ENCODE data around the gene RFXANK.
"Not testable (repeated sequence)": the region's sequence is repeated elsewhere in the genome, so short reads cannot be mapped to it uniquely, and the experiment has no call there.

RFXANK gene

DNA sequence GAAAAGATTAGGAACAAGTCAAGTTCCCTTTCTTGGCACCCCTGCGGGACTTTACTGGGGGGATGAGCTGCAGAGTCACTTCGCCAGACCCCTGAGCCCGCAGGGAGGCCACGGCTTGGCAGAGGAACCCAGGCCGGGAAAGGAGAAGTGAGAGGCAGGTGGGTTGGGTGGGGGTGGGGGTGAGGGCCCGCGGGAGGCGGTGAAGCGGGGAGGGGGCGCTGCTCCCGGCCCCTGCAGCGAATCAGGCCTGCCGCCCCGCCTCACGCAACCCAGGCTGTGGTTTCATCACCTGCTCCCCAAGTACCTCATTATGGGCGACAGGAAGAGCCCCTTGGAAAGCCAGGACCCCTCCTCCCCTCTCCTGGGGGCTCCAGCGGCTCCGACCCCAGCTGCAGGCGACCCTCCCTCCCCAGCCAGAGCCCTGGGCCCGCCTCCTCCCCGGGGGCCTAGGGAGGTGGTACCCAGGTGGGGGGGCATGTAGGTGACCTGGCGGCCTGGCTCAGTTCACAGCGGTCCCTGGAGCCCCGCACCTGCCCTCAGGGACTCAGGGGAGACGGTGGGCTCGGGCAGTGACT, 31.5 kb upstream of the RFXANK start:
- H3K9me3 Mint-ChIP-seq: no peaks in the 10 kb centered on the region
- no peaks in the 10 kb centered on the region for H3K27me3 Mint-ChIP-seq
- peaks cover 4% of the 10 kb centered on the region for H3K4me1 Mint-ChIP-seq
- no peak overlapping the region for H3K4me3 Mint-ChIP-seq
- no peak overlapping the region for H3K27ac Mint-ChIP-seq
- peaks cover 5% of the 10 kb centered on the region for H3K36me3 Mint-ChIP-seq

DNA sequence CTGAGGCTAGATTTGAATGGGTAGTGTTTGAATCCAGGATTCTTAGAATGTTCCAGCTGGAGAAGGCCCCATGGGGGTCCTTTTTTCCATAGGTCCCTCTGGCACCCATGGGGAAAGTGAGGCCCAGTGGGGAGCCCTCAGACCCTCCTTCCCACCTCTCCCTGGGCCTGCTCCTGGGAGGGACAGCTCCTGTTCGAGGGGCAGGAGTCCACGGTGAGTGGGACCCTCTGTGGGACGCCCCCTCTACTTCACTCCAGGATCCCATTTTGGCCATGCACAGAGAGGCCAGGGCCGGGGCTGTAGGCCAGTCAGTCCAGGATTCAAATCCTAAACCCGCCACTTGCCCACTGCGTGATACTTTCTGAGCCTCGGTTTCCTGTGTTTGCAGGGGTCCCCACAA, 29.6 kb upstream of the RFXANK start:
- Mint-ChIP-seq H3K27ac (no peak overlapping the region), H3K4me1 (peaks cover 4% of the 10 kb centered on the region), H3K36me3 (no peaks in the 10 kb centered on the region), H3K4me3 (no peak overlapping the region), H3K27me3 (no peaks in the 10 kb centered on the region), H3K9me3 (no peaks in the 10 kb centered on the region)

DNA sequence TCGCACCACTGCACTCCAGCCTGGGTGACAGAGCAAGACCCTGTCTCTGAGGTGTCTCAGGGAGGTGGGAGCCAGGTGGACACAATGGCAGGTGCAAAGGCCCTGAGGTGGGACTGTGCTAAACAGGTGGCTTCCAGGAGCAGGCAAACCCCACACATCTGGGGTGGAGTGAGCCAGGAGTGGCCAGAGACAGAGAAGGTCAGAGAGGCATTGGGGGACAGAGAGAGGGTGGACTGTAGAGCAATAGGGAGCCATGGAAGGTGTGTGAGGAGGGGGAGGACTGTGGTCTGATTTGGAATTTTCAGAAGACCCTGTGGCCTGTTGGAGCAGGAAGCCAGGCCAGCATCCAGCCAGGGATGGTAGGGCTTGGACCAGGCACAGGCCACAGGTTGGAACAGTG, 26.7 kb upstream of the RFXANK start:
- H3K36me3 Mint-ChIP-seq: no peaks in the 10 kb centered on the region
- H3K4me3 Mint-ChIP-seq: no peak overlapping the region
- no peaks in the 10 kb centered on the region for H3K27me3 Mint-ChIP-seq
- no peaks in the 10 kb centered on the region for H3K9me3 Mint-ChIP-seq
- no peak overlapping the region for H3K27ac Mint-ChIP-seq
- peaks cover 18% of the 10 kb centered on the region for H3K4me1 Mint-ChIP-seq

DNA sequence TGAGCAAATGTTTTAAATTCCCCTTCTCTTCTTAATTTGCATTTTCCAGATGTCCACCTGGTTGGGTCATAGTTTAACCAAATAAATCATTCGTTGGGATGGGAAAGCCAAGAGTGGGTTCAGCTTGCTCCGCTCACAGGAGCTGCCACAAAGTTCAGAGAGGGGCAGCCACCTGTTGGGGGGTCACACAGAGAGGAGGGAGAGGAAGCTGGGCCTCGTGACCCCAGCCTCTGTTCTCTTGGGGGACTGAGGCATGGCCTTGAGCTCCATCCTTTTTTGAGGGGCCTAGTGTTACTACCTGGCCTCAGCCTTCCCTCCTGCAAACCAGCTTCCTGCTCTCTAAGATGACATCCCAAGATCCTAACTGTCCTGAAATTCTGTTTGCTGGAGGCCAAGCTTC, 24.4 kb upstream of the RFXANK start:
- Mint-ChIP-seq H3K27me3 (no peaks in the 10 kb centered on the region), H3K4me3 (no peak overlapping the region), H3K9me3 (no peaks in the 10 kb centered on the region), H3K27ac (no peak overlapping the region), H3K4me1 (peaks cover 19% of the 10 kb centered on the region), H3K36me3 (no peaks in the 10 kb centered on the region)

DNA sequence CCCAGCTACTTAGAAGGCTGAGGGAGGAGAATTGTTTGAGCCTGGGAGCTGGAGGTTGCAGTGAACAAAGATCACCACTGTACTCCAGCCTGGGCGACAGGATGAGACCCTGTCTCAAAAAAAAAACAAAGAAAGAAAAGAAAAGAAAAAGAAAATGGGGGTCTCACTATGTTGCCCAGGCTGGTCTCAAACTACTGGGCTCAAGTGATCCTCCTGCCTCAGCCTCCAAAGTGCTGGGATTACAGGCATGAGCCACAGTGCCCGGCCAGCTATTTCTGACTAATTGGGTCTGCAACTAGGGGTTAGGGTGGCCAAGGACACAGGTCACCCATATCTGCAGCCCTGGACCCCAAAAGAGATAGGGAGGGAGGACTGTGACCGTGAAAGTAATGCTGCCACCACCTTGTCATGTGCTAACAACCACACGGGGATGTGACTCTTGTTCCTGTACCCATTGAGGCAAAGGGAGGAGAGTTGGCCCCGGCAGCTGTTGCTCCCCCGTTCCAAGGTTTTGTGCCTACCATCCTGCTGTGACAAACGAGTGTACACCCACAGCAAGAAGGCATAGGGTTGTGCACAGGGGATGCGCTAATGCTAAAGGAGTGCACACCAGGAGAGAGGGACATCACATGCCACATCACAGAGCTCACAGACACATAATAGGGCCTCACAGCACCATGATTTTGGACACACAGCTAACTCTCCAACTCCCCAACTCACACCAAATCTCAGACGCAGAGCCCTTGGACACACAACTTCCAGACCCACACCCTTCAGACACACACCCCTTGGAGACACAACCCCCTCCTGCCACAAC, 22.6 kb upstream of the RFXANK start:
- H3K27ac Mint-ChIP-seq: no peak overlapping the region
- no peaks in the 10 kb centered on the region for H3K27me3 Mint-ChIP-seq
- no peaks in the 10 kb centered on the region for H3K9me3 Mint-ChIP-seq
- H3K4me1 Mint-ChIP-seq: peaks cover 19% of the 10 kb centered on the region
- H3K36me3 Mint-ChIP-seq: no peaks in the 10 kb centered on the region
- peak overlapping the region; percentile 75 for H3K4me3 Mint-ChIP-seq

DNA sequence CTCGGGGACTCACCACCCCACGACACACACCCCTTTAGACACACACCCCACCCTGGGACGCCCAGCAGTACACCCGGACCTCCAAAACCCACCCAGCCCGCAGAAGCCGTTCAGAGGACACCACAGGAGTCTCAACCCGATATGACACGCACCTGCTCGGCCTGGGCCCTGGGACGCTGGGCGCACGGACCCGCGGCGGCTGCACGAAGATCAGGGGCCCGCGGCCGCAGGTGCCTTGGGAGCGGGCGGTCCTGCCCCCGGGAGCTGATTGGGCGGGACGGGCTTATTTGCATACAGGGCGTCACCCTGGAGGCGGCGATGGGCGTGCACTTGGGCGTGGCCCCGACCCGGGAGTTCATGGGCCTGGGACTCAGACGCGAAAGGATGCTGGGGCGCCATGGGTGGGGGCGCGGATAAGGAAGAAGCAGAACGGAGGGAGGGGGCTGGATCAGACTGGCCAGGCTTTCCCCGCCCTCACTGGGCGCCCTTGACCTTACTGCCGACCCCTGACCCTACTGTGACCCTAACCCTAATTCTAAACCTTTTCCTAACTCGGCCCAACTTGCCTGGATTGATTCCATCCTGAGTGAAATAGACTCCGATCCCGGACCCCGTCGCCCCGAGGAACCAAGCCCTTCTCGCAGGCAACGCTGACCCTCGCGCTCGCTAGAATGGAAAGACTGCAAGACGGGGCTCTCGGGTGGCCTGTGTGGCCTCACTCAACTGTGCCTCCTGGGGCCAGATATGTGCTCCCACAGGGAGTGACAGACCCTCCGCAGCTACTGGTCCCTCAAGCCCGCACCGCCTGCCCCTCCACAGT, 21.8 kb upstream of the RFXANK start, which contains the start of gene MEF2B:
TSS of gene MEF2B (minus strand) at position 211 of the 820 bp plus-strand sequence. CDS start 19,528 bp downstream, outside the sequence.
- Mint-ChIP-seq H3K4me1 (peaks cover 19% of the 10 kb centered on the region), H3K27ac (peak within 1 kb of the TSS; percentile 59), H3K4me3 (peak within 1 kb of the TSS; percentile 75), H3K27me3 (no peaks in the 10 kb centered on the region), H3K9me3 (no peaks in the 10 kb centered on the region), H3K36me3 (no peaks in the 10 kb centered on the region)

DNA sequence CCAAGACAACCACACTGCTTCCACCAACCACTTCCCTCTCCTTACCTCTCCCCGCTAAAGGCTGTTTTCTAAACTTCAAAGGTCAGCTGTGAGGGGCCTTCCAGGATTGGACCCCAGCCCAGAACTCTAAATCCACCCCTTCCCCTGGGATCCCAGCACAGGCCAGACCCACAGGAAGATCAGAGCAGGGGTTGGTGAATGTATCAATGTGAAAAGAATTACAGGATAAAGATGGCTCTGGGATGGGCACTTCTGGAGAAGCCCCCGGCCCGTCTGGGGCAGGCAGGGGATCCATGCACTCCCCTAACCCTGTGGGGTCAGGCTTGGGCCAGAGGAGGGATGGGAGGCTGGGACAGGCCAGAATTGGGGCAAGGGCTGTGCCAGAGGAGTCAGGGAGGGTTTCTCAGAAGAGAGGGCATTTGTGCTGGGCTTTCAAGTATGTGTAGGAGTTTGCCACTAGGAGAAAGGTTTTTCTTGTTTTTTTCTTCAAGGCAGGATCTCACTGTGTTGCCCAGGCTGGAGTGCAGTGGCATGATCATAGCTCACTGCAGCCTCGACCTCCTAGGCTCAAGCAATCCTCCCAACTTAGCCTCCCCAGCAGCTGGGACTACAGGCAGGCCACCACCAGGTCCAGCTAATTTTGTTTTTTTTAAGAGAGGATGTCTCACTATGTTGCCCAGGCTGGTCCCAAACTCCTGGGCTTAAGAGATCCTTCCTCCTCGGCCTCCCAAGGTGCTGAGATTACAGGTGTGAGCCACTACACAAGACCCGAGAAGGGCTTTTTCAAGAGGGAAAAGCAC, 21.0 kb upstream of the RFXANK start:
- Mint-ChIP-seq H3K4me1 (peaks cover 19% of the 10 kb centered on the region), H3K4me3 (peak overlapping the region; percentile 75), H3K27ac (peak overlapping the region; percentile 59), H3K36me3 (no peaks in the 10 kb centered on the region), H3K9me3 (no peaks in the 10 kb centered on the region), H3K27me3 (no peaks in the 10 kb centered on the region)

DNA sequence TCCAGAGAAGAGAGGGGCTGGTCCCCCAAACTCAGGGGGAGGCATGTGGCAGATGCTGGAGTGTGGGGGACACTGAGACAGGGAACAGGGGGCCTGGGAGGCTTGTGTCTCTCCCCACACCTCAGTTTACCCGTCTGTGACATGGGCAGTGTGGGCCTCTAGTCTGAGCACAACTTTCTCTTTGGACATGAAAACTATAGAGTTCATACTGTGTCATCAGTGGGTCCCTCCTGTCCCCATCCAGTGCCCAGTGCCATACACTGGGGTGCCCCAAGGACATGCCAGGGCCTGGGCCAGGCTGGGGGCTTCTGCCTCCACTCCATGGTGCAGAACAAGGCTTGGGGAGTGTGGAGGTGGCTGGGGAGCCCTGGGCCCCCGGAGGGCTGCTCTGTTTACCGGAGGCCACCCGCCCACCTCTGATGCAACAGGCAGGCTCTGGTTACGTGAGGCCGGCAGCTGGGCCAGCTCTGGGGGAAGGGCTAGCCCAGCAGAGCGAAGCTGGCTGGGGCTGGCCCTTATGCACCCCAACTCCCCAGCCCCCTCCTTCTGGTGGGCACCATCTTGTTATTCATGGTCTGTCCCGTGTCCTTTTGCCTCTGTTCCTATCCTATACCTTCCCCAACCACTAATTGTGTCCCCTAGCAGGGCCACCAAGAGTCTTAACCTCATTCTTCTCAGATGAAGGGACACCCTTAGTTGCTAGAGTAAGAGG, 20.1 kb upstream of the RFXANK start:
- Mint-ChIP-seq H3K4me1 (peaks cover 19% of the 10 kb centered on the region), H3K4me3 (no peak overlapping the region), H3K9me3 (no peaks in the 10 kb centered on the region), H3K27me3 (no peaks in the 10 kb centered on the region), H3K27ac (no peak overlapping the region), H3K36me3 (no peaks in the 10 kb centered on the region)

DNA sequence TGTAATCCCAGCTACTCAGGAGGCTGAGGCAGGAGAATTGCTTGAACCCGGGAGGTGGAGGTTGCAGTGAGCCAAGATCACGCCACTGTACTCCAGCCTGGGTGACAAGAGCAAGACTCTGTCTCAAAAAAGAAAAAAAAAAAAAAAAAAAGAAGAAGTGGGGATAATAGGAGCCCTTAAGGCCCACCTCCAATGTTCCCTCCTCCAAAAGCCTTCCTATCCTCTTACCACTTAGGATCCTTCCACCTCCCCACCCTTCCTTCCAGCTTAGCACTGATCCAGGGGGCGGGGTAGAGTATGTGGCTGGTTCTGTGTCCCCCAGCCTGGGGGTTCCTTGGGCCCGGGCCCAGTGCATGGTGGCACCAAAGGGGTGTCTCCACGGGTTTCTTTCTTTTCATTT, 18.8 kb upstream of the RFXANK start:
- not testable (repeated sequence) for H3K27ac Mint-ChIP-seq, H3K4me3 Mint-ChIP-seq, H3K27me3 Mint-ChIP-seq, H3K9me3 Mint-ChIP-seq, H3K36me3 Mint-ChIP-seq
- H3K4me1 Mint-ChIP-seq: peaks cover 19% of the 10 kb centered on the region

DNA sequence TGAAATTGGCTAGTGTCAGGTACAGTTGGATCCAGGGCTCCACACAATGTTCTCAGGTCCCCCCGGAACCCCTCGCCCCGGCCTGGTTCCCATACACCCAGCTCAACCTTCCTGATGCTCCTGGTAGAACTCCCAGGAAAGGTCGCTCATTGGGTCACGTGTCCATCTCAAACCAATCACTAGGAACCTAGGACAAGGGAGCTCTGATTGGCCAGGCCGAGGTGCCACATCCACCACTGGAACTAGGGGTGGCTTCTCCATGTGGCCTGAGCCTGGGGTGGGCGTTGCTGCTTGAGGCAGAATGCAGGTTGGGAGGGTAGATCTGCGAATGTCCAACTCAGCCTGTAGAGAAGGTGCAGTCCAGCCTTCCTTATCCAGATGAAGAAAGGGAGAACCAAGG, 15.1 kb upstream of the RFXANK start:
- Mint-ChIP-seq H3K27ac (no peak overlapping the region), H3K4me3 (no peak overlapping the region), H3K36me3 (peaks cover 2% of the 10 kb centered on the region), H3K9me3 (no peaks in the 10 kb centered on the region), H3K4me1 (no peaks in the 10 kb centered on the region), H3K27me3 (no peaks in the 10 kb centered on the region)

DNA sequence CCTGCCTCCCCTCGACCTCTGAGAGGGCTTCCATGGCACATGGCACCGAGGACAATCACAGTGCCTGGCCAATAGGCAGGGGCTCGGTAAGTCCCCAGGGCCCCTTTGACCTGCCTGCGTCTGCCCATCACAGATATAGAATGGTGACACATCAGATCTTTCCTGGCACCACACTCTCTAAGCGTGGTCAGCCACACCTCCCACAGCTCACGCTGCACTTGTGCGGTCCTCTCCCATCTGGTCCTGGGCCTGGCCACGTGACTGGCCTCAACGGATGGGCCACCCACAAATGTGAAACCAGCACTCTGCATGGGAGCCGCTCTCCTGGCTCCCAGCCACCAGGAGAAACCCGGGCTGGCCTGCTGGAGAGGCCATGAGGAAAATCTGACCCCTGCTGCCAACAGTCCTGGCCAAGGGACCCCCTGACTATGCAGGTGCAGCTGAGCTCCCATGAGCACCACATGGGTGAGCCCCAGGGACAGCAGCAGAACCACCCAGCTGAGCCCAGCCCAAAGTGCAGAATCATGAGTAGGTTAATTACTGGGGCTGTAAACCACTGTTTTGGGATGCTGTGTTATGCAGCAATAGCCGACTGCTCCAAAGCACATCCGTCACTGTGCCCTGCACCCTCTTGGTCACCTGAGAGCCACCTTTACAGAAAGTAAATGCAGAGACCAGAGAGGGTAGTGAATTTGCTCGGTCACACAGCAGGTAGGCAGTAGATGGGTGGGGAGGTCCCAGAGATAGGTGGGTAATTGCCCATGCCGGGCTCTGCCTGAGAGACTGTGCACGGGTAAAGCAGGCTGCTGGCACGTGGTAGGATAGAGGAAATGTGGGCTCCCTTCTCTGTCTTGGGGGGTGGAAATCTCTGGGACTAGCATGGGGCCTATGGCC, 12.3 kb upstream of the RFXANK start:
- no peak overlapping the region for H3K4me3 Mint-ChIP-seq
- no peaks in the 10 kb centered on the region for H3K4me1 Mint-ChIP-seq
- no peaks in the 10 kb centered on the region for H3K27me3 Mint-ChIP-seq
- H3K27ac Mint-ChIP-seq: no peak overlapping the region
- no peaks in the 10 kb centered on the region for H3K9me3 Mint-ChIP-seq
- H3K36me3 Mint-ChIP-seq: peaks cover 8% of the 10 kb centered on the region

DNA sequence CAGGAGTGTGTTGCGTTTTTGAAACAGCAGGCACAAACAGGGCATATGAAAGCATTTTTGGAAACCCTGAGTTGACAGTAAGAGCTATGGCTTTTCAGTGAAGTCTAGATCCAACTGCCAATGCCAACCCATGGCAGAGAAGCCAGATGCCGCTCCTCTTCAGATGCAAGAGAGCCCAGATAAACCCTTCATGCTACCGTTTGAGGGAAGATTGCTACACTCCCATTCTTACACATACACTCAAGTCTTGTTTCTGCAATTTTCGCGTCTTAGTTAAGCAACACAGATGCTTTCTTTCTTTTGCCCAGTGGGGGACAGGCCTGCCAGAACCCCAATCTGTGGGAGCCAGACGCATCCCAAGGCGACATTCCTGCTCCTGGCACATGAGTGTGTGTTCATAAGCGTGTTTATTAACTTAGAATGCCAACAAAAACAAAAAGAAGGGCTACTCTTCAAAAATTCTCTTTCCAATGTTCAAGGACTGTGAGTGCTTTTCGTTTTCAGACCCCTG, 10.5 kb upstream of the RFXANK start:
- H3K4me3 Mint-ChIP-seq: no peak overlapping the region
- H3K9me3 Mint-ChIP-seq: no peaks in the 10 kb centered on the region
- H3K4me1 Mint-ChIP-seq: peaks cover 7% of the 10 kb centered on the region
- H3K27ac Mint-ChIP-seq: no peak overlapping the region
- H3K27me3 Mint-ChIP-seq: no peaks in the 10 kb centered on the region
- H3K36me3 Mint-ChIP-seq: peaks cover 9% of the 10 kb centered on the region

DNA sequence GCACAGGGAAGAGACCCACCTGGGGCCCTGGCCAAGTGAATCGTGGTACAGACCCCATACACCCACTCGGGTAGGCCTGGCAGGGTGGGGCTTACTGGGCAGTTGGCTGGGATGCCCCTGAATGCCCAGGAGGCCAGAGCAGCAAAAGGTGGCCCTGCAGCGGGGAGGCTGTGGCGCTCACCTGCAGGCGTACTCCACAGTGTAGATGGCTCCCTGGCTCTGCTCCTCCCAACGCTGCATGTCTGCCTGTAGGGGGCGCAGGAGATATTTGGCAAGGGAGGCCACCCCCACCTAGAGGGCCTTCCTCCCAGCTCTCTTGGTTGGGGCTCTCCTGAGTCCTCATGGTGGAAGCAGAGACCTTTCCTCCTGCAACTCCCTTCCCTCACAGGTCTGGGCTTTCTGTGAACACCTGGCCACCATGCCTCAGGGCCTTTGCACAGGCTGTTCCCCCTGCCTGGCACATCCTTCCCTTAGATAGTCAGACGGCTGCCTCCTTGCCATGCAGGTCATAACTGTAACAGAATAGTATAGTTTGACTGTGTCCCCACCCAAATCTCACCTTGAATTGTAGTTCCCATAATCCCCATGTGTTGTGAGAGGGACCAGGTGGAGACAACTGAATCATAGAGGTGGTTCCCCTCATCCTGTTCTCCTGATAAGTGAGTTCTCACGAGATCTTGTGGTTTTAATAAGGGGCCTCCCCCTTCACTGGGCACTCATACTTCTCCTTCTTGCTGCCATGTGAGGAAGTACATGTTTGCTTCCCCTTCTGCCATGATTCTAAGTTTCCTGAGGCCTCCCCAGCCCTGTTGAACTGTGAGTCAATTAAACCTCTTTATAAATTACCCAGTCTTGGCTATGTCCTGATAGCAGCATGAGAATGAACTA, 6.0 kb upstream of the RFXANK start:
- Mint-ChIP-seq H3K4me3 (no peak overlapping the region), H3K36me3 (peaks cover 11% of the 10 kb centered on the region), H3K27me3 (no peaks in the 10 kb centered on the region), H3K9me3 (no peaks in the 10 kb centered on the region), H3K4me1 (peaks cover 34% of the 10 kb centered on the region), H3K27ac (no peak overlapping the region)
